Endometrial microvascular endothelial cells (primary cell): ENCODE results near the gene POLG2. TPM values are rescaled to one million over a fixed set of nuclear protein-coding genes. Genes with fewer than 3 reads are reported as not detected.
"Not testable (repeated sequence)": the region's sequence is repeated elsewhere in the genome, so short reads cannot be mapped to it uniquely, and the experiment has no call there.

Experiments
- in situ Hi-C: cut with HindIII; loops from 2 replicates; pipeline ENCODE4 v1.10.0; 2017; ENCODE audit warnings: low sequenced_read_pairs, low pct_unique_long_range_greater_than_20kb; ENCODE audit errors: inconsistent ontology term
- total RNA-seq: library from RNA; depleted of rRNA; stranded (reverse); fragments of >200 nt; gene quantifications from one replicate; pipeline ENCODE4 v1.2.3, GENCODE V29; 2015; ENCODE audit errors: inconsistent ontology term

Gene POLG2
- total RNA-seq, 1 donor from 2014 or later, result 15.4 TPM

DNA sequence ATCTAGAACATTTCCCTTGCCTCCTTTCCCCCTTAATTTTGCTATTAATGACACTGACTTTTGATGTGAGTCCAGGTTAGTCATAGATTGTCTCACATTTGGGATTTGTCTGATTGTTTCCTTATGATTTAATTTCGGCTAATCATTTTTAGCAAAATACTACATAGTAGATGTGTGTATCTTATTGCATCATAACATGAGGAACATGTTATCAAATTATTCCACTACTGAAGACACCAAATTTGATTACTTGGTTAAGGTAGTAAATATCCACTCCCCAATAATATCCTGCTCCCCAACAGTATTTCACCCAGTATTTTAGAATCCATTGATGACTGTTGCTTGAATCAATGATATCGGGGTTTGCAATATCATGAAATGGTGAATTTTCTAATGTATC lies 2.7 kb downstream of the POLG2 start:
- in situ Hi-C loops, result loop anchor here (10.0 kb wide), 1 partner anchor 169 kb away; no protein-coding TSS in a partner anchor

DNA sequence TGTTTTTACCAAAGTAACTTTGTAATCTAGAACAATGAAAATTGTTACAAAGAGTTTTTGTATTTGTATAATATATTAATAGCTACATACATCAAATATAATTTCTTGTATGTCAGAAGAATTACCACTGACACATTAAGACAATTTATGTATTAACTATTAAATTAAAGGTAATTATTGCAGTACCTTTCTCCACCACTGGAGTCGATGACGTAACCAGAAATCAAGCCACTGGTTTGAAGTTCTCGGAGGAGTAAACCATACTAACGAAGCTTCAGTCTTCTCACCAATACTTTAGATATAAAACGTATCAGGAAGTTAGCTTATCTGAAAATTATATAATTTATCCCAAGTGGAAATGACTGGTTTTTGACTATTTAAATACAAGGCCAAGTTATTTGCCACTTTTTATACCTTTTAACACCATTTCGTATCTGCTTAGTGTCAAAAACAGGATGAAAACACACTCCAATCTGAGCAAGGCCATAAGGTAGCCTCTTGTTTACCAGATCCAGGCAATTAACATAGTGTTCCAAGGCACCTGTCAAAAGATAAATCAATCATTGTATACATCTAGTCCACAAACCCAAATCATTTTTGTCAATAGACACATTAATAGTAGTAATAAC lies 4.3 kb downstream of the POLG2 start:
- in situ Hi-C loops, result loop anchor here (10.0 kb wide), 1 partner anchor 168 kb away; no protein-coding TSS in a partner anchor

DNA sequence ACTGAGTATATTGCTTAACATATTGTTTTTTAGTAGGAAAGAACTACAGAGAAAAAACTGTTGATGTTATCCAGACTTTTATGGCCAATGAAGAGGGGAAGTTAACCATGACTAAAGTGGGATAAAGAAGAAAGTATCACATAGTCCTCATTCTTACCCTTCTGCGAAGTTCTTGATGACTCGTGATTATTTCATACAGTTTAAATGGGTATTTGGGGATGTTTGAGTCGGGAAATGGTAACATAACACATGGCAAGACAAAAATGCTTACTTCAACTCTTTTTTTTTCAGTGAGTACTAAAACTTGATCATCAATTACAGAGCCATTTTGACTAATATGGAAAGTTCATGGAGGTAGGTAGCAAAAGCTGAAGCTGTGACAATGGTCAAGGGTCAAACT lies 4.9 kb downstream of the POLG2 start:
- in situ Hi-C loops, result loop anchor here (10.0 kb wide), 1 partner anchor 167 kb away; no protein-coding TSS in a partner anchor

DNA sequence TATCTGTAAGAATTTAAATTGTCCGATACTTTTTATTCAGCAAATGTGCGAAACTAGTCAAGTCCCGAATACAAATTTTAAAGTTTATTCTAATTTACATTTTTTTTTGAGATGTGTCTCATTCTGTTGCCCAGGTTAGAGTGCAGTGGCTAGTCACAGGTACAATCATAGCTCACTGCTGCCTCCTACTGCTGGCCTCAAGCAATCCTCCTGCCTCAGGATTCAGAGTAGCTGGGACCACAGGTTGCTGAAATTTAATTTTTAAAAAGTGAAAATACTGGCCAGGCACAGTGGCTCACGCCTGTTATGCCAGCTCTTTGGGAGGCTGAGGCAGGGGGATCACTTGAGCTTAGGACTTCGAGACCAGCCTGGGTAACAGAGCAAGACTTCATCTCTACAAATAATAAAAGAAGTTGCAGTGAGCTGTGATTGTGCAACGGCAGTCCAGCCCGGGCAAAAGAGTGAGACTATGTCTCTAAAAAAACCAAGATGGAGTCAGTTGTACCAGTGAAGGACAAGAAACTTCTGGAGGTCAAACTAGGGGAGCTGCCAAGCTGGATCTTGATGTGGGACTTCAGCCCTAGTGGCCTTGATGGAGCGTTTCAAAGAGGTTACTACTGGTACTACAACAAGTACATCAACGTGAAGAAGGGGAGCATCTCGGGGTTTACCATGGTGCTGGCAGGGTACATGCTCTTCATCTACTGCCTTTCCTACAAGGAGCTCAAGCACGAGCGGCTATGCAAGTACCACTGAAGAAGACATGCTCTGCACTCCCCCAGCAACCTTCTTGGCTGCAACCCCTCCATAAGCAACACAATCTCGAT lies 5.6 kb downstream of the POLG2 start:
- in situ Hi-C loops, result loop anchor here (10.0 kb wide), 1 partner anchor 166 kb away; no protein-coding TSS in a partner anchor

DNA sequence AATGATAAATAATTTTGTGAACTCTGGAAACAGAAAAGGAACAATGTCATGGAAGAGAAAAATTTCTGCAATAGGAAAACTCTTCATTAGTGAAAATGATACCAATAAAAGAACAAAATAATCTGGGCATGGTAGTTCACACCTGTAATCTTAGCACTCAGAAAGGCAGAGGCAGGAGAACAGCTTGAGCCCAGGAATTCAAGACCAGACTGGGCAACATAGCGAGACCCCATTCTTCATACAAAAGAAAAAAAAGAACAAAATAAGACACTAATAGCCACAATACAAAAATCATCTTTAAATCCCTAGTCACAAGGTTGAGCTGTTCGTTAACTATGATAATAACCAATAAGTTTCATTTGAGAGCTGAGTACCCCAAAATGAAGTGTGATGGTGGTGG lies 8.6 kb downstream of the POLG2 start:
- in situ Hi-C loops, result no loop called here

DNA sequence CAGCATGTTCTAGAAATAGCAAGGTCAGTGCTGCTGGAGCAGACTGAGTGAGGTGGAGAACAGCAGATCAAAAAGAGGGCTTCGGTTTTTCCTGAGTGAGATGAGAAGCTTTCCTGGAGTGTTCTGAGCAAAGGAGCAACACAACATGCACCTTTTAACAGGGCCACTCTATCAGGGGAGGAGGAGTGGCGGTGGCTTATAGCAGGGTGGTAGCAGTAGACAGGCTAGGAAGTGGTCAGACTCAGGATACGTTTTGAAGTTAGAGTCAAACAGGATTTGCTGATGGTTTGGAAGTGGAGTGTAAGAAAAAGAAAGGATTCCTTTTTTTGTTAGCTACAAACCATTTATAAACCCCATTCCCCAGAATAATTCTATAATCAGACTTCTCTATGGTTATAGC lies 12.5 kb downstream of the POLG2 start:
- in situ Hi-C loops, result no loop called here

DNA sequence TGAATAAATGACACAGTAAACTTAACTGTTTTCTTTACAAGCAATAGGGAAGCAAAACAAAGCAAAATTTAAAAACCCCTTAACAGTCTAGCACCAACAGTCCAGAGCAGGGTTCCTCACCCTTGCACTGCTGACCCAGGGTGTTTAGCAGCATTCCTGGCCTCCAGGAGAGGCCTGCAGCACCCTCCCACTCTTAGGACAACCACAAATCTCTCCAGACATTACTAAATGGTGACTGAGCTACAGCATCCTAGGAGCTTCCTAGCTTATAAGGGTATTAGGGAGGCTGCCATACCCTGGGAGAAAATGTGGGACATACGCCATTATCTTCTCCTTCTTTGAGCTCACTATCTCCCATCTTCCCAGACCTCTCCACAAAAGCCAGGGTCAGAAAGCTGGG lies 15.9 kb downstream of the POLG2 start:
- in situ Hi-C loops, result no loop called here

DNA sequence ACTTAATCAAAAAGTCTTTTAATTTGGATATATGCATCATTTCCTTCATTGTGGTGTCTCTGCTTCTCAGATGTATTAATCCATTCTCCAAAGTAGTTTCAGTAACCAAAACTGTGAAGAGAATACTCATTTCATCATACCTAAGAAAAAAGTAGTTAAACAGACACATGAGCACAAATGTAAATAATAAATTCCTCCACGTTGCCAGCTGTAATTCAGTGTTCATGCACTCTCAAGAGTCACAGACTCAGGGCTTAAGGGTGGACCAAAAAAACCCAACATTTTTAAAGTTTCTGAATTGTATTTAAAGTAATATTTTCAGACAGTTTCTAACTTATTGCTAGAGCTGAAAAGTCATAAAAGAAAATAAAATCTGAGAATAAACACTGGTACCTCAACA lies 19.0 kb downstream of the POLG2 start:
- in situ Hi-C loops, result no loop called here

DNA sequence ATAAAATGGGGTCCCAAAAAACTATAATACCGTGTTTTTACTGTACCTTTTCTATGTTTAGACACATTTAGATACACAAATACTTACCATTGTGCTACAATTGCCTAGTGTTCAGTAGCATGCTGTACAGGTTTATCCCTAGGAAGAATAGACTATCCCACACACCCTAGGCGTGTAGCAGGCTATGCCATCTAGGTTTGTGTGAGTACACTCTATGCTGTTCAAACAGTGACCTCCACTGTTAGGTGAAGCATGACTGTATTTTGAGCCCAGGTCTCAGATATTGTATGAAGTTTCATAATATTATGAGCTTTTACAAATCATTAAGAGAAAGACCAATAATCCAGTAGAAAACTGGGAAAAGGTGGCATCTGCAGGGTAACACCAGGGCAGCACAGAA lies 24.3 kb downstream of the POLG2 start:
- in situ Hi-C loops, result no loop called here

DNA sequence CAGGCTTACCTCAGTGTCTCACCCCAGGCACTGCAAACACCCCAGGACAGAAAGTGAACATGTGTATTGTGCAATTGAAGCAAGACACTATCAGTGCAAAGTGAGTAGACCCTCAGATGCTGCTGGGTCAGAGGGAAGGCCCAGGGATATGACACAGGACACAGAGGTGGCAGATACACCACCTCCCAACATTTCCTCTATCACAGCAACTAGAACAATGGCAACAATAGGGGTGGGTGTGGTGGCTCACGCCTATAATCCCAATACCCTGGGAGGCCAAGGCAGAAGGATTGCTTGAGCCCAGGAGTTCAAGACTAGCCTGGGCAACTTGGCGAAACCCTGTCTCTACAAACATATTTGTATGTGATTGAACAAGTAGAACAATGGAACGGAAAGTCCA lies 25.4 kb downstream of the POLG2 start:
- in situ Hi-C loops, result no loop called here

DNA sequence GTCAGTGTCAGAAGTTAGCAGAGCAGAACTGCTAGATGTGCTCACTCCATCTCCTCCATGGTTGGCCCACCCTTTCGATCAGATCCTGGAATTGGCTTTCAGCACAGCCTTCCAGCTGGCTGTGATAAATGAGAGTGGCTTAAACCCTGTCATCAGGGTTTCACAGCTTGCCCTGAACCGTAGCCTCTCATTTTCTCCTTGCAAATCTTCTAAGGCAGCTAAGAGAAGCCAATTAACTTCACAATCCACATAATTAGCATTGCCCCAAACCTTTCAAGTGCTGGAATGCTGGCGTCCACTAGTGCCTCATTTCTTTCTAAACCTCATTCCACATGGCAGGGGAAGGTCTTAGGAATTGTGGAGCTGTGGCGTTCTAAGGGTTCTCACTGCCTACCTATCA lies 26.2 kb downstream of the POLG2 start:
- in situ Hi-C loops, result no loop called here

DNA sequence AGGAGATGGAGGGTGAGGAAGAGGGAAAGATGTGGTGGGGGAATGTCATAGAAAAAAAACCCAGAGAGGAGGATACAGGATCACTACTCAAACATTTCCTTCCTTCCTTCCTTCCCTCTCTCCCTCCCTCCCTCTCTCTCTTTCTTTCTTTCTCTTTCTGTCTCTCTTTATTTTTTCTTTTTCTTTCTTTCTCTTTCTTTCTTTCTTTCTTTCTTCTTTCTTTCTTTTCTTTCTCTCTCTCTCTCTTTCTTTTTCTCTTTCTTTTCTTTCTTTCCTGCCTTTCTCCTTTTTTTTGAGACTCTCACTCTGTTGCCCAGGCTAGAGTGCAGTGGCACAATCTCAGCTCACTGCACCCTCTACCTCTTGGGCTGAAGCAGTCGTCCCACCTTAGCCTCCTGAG lies 30.0 kb downstream of the POLG2 start:
- in situ Hi-C loops, result not testable (repeated sequence)

DNA sequence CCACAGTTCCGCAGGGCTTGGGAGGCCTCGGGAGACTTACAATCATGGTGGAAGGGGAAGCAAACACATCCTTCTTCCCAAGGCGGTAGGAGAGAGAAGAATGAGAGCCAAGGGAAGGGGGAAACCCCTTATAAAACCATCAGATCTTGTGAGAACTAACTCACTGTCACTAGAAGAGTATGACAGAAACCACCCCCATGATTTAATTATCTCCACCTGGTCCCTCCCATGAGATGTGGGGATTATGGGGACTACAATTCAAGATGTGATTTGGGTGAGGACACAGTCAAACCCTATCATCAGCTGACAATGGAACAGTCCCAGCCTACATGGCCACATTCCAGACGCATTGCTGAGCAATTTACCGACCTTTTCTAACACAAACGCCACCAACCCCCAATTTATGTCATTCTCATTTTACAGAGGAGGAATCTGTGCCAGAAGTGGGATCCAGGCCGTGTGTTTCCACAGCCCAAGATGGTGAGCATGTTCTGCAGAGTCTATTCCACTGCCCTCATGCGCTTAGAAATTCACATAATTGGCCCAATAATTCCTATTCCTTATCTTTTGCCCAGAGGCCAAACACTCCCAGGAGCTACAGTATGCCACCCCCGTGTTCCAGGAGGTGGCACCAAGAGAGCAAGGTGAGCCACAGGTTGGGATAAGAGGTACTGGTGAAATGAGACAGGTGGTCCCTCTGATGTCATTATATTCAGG lies 30.7 kb downstream of the POLG2 start:
- in situ Hi-C loops, result no loop called here

DNA sequence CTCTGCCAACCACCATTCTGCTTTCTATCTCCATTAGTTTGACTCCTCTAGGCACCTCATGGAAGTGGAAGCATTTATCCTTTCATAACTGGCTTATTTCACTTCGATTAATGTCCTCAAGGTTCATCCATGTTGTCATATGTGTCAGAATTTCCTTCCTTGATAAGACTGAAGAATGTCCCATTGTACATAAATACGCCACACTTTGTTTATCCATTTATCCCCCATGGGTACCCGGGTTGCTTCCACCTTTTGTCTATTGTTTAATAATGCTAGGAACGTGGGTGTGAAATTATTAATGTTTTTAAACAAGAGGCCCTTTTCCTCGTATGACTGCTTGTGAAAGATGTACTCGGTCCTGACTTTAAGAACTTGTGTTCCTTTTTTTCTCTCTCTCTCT lies 35.1 kb downstream of the POLG2 start:
- in situ Hi-C loops, result no loop called here

DNA sequence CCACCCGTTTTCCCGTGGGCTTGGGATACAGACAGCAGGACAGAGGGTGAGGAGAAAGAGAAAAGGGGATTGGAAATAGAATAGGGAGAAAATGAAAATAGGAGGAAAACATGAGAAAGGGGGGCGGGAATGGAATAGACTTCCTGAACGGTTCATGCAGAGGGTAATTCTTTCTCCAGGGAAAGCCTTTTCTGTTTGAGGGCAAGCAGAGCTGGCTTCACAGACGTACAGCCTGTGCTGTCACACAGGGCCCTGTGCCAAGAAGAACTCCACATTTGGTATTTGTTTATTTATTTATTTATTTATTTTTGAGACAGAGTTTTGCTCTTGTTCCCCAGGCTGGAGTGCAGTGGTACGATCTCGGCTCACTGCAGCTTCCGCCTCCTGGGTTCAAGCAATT lies 35.9 kb downstream of the POLG2 start:
- in situ Hi-C loops, result no loop called here

DNA sequence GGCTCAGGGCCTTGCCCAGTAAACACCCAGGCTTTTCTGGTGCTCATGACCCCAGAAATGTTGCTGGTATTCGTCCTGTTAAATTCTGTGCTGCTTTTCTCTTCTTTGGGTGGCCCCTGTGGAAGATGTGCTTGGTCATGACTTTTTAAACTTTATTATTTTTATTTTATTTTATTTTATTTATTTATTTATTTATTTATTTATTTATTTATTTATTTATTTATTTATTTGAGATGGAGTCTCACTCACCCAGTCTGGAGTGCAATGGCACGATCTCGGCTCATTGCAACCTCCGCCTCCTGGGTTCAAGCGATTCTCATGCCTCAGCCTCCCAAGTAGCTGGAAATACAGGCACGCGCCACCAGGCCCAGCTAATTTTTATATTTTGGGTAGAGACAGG lies 37.0 kb downstream of the POLG2 start:
- in situ Hi-C loops, result not testable (repeated sequence)

DNA sequence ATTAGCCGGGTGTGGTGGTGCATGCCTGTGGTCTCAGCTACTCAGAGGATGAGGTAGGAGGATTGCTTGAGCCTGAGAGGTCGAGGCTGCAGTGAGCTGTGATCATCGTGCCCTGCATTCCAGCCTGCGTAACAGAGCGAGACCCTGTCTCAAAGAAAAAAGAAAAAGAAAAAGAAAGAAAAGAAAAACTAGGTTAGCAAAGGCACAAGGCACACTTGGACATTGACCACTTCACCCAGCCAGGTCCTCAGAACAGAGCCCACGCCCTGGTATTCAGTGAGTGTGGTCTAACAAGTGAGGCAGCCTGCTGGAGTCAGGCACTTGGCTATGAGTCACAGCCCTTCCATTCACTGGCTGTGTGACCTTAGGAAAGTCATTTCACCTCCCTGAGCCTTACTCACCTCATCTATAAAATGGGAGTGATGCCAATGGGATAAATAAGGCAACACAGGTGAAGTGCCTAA lies 37.5 kb downstream of the POLG2 start:
- in situ Hi-C loops, result no loop called here

DNA sequence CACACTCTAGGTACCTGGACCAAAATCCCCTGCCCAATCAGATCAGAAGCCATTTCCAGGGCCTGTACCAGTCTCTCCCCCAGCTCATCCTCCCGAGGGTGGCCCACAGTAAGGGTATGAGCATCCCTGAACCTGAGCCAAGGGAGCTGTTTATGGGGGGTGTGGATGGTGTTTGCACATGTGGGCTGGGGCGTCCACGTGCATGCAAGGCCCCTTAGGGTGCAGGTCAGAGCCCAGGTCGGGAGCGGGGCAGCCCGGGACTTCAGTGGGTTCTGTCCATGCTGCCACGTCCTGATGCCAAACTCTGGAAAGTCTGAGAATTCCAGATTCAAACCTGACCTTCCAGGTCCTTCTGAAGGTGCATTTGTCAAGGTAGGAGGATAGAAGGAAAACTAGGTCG lies 38.1 kb downstream of the POLG2 start:
- in situ Hi-C loops, result no loop called here

DNA sequence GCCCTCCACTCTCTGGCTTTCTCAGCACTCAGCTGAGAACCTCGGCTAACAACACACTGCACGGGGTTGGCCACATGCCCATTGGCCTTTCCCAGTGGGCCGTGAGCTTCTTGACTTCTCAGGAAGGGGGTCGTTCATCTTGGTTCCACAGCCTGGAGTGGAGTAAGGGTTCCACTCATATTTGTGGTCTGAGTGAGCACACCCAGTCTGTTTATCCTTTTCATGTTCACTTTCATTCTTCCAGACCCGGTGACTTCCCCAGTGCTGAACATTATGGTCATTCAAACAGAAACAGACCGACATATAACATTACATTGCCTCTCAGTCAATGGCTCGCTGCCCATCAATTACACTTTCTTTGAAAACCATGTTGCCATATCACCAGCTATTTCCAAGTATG lies 39.7 kb downstream of the POLG2 start:
- in situ Hi-C loops, result no loop called here
